ENCODE data around the gene SIX6.

DNA sequence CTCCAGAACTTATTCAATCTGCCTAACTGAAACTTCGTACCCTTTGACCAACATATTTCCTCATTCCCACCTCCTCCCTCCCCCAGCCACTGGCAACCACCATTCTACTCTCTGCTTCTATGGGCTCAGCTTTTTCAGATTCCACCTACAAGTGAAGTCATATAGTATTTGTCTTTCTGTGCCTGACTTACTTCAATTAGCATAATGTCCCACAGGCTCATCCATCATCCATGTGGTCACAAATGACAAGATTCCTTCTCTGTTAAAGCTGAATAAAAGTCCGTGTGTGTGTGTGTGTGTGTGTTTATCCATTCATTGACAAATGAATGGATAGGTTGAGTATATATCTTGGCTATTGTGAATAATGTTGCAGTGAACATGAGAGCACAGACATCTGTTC lies 21.7 kb upstream of the SIX6 start:
- no peak for TF ChIP-seq POLR2A (IDR thresholded peaks at IDR 0.05)
- TF ChIP-seq, protein P1, sequence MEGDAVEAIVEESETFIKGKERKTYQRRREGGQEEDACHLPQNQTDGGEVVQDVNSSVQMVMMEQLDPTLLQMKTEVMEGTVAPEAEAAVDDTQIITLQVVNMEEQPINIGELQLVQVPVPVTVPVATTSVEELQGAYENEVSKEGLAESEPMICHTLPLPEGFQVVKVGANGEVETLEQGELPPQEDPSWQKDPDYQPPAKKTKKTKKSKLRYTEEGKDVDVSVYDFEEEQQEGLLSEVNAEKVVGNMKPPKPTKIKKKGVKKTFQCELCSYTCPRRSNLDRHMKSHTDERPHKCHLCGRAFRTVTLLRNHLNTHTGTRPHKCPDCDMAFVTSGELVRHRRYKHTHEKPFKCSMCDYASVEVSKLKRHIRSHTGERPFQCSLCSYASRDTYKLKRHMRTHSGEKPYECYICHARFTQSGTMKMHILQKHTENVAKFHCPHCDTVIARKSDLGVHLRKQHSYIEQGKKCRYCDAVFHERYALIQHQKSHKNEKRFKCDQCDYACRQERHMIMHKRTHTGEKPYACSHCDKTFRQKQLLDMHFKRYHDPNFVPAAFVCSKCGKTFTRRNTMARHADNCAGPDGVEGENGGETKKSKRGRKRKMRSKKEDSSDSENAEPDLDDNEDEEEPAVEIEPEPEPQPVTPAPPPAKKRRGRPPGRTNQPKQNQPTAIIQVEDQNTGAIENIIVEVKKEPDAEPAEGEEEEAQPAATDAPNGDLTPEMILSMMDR (IDR thresholded peaks at IDR 0.05) = no peak

Data from Peyer's patch (tissue), 4 donors.